Liver (tissue), 3 donors: ENCODE measurements around the gene C1QTNF12.

Experiments used
- CTCF ChIP-seq: fragments of 150-350 bp; IDR thresholded peaks from 2 replicates; pipeline ENCODE4 v1.5.1; 2017; ENCODE audit warnings: improper control_type of control experiment, low read depth, low read length; ENCODE audit not compliant: missing input control
- HNF4A ChIP-seq, 2 donors: conservative IDR thresholded peaks; 2 replicates each; pipeline ENCODE4 v1.6.1; 2016; ENCODE audit warnings: antibody characterized with exemption in 2 of 2, mild to moderate bottlenecking in 2 of 2
- JUND ChIP-seq, 2 donors: IDR thresholded peaks; 2 replicates each; pipeline ENCODE4 v1.6.1; 2016; ENCODE audit warnings: antibody characterized with exemption in 2 of 2
- MAX ChIP-seq: IDR thresholded peaks from 2 replicates; pipeline ENCODE4 v1.6.1; 2016; ENCODE audit warnings: antibody characterized with exemption
- REST ChIP-seq: IDR thresholded peaks from 2 replicates; pipeline ENCODE4 v1.6.1; 2016; ENCODE audit warnings: antibody characterized with exemption, mild to moderate bottlenecking
- TAF1 ChIP-seq: conservative IDR thresholded peaks from 2 replicates; pipeline ENCODE4 v1.6.1; 2016; ENCODE audit warnings: antibody characterized with exemption, mild to moderate bottlenecking
- donor health status: healthy.
- donor health status: healthy.

GRCh38 chr1:1197188-1197500, 49.4 kb downstream of the C1QTNF12 start:
- TF ChIP-seq MAX (no peak), TAF1 (no peak), CTCF (no peak), HNF4A (conservative IDR thresholded peaks at IDR 0.05) (no peak), JUND (IDR thresholded peaks at IDR 0.05) (no peak), REST (no peak)
